Measurements from ENCODE around the gene ERC1. TPM values are rescaled to one million over a fixed set of nuclear protein-coding genes. Genes with fewer than 3 reads are reported as not detected.

The ERC1 gene
- total RNA-seq, 5 donors from 2014 or later (not counting 1 experiment from before 2014, with no cell fraction given): 41.8 to 68.0 (median 46.5) TPM

DNA sequence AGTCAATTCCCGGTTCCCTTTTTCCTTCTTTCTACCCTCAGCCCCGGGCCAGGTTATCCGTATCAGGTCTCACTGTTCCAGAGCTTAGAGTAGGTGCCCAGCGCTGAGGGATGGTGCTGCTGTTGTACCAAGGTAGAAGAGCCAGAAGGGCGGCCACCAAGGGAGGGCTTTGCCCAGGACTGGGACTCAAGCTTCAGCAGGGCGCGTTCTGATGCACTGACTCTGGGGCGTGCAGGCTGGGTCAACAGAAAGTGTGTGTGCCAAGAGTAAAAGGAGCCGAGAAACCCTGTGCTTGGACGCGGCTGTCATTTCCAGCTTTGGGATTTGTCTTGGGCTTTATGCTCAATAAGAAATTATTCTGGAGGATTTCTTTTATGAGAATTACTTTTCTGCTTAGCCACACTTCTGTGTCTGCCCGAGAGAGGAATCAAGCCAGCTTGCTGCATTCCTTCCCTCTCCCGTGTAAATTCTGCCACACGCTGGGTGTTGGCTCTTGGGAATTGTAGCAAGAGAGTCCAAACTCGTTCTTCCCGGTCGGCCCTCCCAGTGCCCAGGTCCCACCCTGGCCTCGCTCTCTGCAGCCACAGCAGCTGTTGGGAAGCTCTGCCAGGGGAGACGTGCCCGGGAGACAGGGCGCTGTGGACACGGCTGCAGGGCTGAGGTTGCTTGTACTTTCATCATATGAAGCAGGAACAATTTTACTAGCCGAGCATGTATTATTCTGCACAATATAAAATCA lies 505.3 kb downstream of the ERC1 start:
- CTCF ChIA-PET: interaction anchor here in 1 of 2 donors (0.6 kb wide), 1 partner anchor 107 kb away, joined by 3 read pairs; no protein-coding TSS in a partner anchor

DNA sequence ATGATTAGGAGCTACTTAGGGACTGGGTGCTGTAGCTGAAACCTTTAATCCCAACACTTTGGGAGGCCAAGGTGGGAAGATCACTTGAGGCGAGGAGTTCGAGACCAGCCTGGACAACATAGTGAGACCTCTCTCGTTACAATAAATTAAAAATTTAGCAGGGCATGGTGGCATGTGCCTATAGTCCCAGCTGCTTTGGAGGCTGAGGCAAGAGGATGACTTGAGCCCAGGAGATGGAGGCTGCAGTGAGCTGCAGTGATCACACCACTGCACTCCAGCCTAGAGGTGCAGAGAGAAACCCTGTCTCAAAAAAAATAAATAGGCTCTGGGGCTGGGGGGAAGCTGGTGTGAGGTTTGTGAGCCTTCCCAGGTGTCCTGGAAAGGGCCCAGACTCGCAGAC lies 506.1 kb downstream of the ERC1 start:
- Histone ChIP-seq H3K4me3 (ENCODE audit: control insufficient read depth in 1 of 2, extremely low read depth in 1 of 2, low read length in 1 of 2) (no peak overlapping the region), H3K27ac (ENCODE audit: low read length) (no peak overlapping the region), H3K4me1 (ENCODE audit: control insufficient read depth in 1 of 2, extremely low read depth in 1 of 2, insufficient read depth in 2 of 2, low read length in 2 of 2) (no peaks in the 10 kb centered on the region), H3K27me3 (replicated peaks in 1 of 2; ENCODE audit: control insufficient read depth in 2 of 2, extremely low read depth in 1 of 2, insufficient read depth in 2 of 2, low read length in 1 of 2) (peaks cover 0 to 20% of the 10 kb centered on the region in 2 experiments), H3K9me3 (no peaks in the 10 kb centered on the region), H3K36me3 (ENCODE audit: control insufficient read depth in 2 of 2, extremely low read depth in 1 of 2, insufficient read depth in 1 of 2, low read length in 1 of 2) (no peaks in the 10 kb centered on the region)
- DNase-seq (no peak), ATAC-seq (replicated peaks in 1 of 4) (no peak)
- POLR2A ChIA-PET: no interaction called here
- H3K9me3 Mint-ChIP-seq: no peaks in the 10 kb centered on the region
- peaks cover 10% of the 10 kb centered on the region for H3K36me3 Mint-ChIP-seq
- WGBS (ENCODE audit: insufficient coverage): 96% methylated on average over 3 of the region's 4 CpGs
- H3K4me3 Mint-ChIP-seq: no peak overlapping the region
- no peak overlapping the region for H3K27ac Mint-ChIP-seq
- H3K4me1 Mint-ChIP-seq: no peaks in the 10 kb centered on the region
- peaks cover 0 to 2% of the 10 kb centered on the region in 2 donors for H3K27me3 Mint-ChIP-seq
- CTCF ChIA-PET: no interaction called here

More for the DNA sequence above, 505.3 kb downstream of the ERC1 start:
- Mint-ChIP-seq H3K27me3 (peaks cover 0 to 2% of the 10 kb centered on the region in 2 donors), H3K36me3 (peaks cover 14% of the 10 kb centered on the region), H3K4me1 (no peaks in the 10 kb centered on the region), H3K9me3 (no peaks in the 10 kb centered on the region), H3K4me3 (no peak overlapping the region), H3K27ac (no peak overlapping the region)
- H3K36me3 ChIP-seq (ENCODE audit: control insufficient read depth in 2 of 2, extremely low read depth in 1 of 2, insufficient read depth in 1 of 2, low read length in 1 of 2): peaks cover 0 to under 1% of the 10 kb centered on the region in 2 donors
- H3K4me3 ChIP-seq (ENCODE audit: control insufficient read depth in 1 of 2, extremely low read depth in 1 of 2, low read length in 1 of 2): no peak overlapping the region
- no peak overlapping the region for H3K27ac ChIP-seq (ENCODE audit: low read length)
- no peaks in the 10 kb centered on the region for H3K9me3 ChIP-seq
- 91% methylated on average over 9 of the region's 23 CpGs for WGBS (ENCODE audit: insufficient coverage)
- no peak for ATAC-seq (replicated peaks in 1 of 4)
- no peaks in the 10 kb centered on the region for H3K4me1 ChIP-seq (ENCODE audit: control insufficient read depth in 1 of 2, extremely low read depth in 1 of 2, insufficient read depth in 2 of 2, low read length in 2 of 2)
- POLR2A ChIA-PET: interaction anchor here in 1 of 2 donors (0.6 kb wide), 1 partner anchor 321 kb away, joined by 3 read pairs; no protein-coding TSS in a partner anchor
- peaks cover 0 to 11% of the 10 kb centered on the region in 2 experiments for H3K27me3 ChIP-seq (replicated peaks in 1 of 2; ENCODE audit: control insufficient read depth in 2 of 2, extremely low read depth in 1 of 2, insufficient read depth in 2 of 2, low read length in 1 of 2)
- DNase-seq: no peak

DNA sequence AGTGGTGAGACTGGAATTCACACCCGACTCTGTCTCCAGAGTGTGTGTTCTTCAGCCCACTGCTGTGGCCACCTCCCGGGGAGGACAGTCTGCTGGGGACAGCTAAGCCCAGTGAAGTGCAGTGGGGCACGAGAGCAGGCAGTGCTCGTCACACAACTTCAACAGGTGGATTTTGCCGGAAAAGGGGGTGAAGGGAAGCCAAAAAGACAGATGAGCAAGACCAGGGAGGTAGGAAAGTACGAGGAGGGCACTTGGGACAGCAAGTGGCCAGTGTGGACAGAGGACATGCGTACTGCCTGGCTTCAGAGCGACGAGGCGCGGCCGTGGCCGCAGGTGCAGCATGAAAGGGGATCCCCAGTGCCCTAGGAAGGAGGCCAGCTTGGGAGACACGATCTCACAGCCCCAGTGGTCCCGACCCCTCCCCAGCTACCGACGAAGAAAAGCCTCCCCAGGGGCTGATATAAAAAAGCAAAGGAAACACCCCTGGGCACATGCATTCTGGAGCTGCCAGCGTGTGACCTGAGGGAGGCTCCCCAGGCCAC lies 507.2 kb downstream of the ERC1 start:
- Mint-ChIP-seq H3K4me1 (peaks cover 2 to 5% (median 2%) of the 10 kb centered on the region in 3 donors), H3K36me3 (peaks cover 4% of the 10 kb centered on the region), H3K4me3 (no peak overlapping the region), H3K9me3 (no peaks in the 10 kb centered on the region), H3K27ac (peak overlapping the region in 1 of 2 donors; percentile 58), H3K27me3 (peaks cover 6 to 13% of the 10 kb centered on the region in 2 donors)
- 75% methylated on average over 13 of the region's 18 CpGs for WGBS (ENCODE audit: insufficient coverage)
- H3K27me3 ChIP-seq (replicated peaks in 1 of 2; ENCODE audit: control insufficient read depth in 2 of 2, extremely low read depth in 1 of 2, insufficient read depth in 2 of 2, low read length in 1 of 2): peaks cover 0 to 28% of the 10 kb centered on the region in 2 experiments
- POLR2A ChIA-PET: no interaction called here
- H3K4me3 ChIP-seq (ENCODE audit: control insufficient read depth in 1 of 2, extremely low read depth in 1 of 2, low read length in 1 of 2): no peak overlapping the region
- no peaks in the 10 kb centered on the region for H3K4me1 ChIP-seq (ENCODE audit: control insufficient read depth in 1 of 2, extremely low read depth in 1 of 2, insufficient read depth in 2 of 2, low read length in 2 of 2)
- H3K27ac ChIP-seq (ENCODE audit: low read length): no peak overlapping the region
- DNase-seq (no peak), ATAC-seq (replicated peaks in 1 of 4) (no peak)
- H3K9me3 ChIP-seq: no peaks in the 10 kb centered on the region
- H3K36me3 ChIP-seq (ENCODE audit: control insufficient read depth in 2 of 2, extremely low read depth in 1 of 2, insufficient read depth in 1 of 2, low read length in 1 of 2): peaks cover 0 to under 1% of the 10 kb centered on the region in 2 donors
- CTCF ChIA-PET: no interaction called here

DNA sequence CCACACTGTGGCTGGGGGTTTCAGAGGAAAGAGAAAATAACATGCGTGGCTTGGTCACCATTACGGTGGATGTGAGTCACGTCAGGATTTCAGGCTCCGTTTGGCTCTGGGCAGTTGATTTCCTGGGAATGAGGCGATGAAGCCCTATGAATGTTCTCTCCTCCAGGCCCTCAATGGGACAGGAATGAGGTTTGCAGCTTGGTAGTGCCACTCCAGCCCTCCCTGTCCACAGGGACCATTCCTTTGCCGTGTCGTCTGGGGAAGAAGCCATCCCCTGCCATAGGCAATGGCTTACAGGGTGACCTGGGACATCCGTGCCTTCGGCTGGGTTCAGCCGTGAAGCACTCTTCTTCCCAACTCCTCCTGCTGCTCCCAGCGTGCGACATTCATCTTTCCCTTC lies 508.3 kb downstream of the ERC1 start:
- no peak for DNase-seq
- Histone ChIP-seq H3K9me3 (no peaks in the 10 kb centered on the region), H3K27ac (ENCODE audit: low read length) (no peak overlapping the region), H3K27me3 (replicated peaks in 1 of 2; ENCODE audit: control insufficient read depth in 2 of 2, extremely low read depth in 1 of 2, insufficient read depth in 2 of 2, low read length in 1 of 2) (peaks cover 0 to 36% of the 10 kb centered on the region in 2 experiments), H3K4me3 (ENCODE audit: control insufficient read depth in 1 of 2, extremely low read depth in 1 of 2, low read length in 1 of 2) (no peak overlapping the region), H3K36me3 (ENCODE audit: control insufficient read depth in 2 of 2, extremely low read depth in 1 of 2, insufficient read depth in 1 of 2, low read length in 1 of 2) (peaks cover 0 to 3% of the 10 kb centered on the region in 2 donors), H3K4me1 (ENCODE audit: control insufficient read depth in 1 of 2, extremely low read depth in 1 of 2, insufficient read depth in 2 of 2, low read length in 2 of 2) (peaks cover 0 to 7% of the 10 kb centered on the region in 2 experiments)
- no peak for ATAC-seq (replicated peaks in 1 of 4)
- Mint-ChIP-seq H3K36me3 (no peaks in the 10 kb centered on the region), H3K4me3 (no peak overlapping the region), H3K27ac (no peak overlapping the region), H3K9me3 (no peaks in the 10 kb centered on the region), H3K27me3 (peaks cover 13 to 21% of the 10 kb centered on the region in 2 donors), H3K4me1 (peaks cover 7 to 9% (median 9%) of the 10 kb centered on the region in 3 donors)
- ChIA-PET CTCF (no interaction called here), POLR2A (no interaction called here)
- 87% methylated on average over 10 of the region's 12 CpGs for WGBS (ENCODE audit: insufficient coverage)

DNA sequence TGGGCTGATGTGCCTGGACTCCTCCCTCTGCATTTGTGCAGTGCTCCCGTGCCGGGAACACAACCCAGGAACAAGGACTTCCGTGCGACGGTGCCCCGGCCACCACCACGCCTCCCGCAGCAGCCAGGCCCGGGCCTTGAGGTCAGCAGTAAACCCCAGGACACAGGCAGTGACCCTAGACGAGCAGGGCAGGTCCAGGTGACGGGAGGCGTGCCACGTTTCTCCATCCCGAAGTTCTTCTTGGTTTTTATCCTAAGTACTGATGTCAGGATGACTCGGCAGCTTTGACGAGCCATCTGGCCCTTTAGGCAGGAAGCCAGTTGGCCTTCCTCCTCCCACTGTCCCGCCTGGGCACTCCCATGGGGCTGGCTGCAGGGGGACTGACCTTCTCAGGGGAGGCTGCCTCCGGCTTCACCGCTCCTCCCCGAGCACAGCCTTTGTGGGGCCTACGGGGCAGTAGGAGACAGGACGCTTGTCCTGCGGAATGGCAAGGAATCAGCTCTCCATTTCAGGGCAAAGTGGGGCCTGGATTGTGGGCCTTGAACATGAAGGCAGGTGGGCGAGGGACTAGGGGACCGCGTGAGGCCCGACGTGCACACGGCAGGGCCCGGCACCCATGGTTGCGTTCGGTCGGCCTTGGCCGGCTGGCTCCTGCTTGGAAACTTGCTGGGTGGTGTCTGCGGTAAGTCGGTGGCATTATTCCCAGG lies 509.2 kb downstream of the ERC1 start:
- peaks cover 18 to 30% of the 10 kb centered on the region in 2 donors for H3K27me3 Mint-ChIP-seq
- no peaks in the 10 kb centered on the region for H3K36me3 Mint-ChIP-seq
- H3K36me3 ChIP-seq (ENCODE audit: control insufficient read depth in 2 of 2, extremely low read depth in 1 of 2, insufficient read depth in 1 of 2, low read length in 1 of 2): peaks cover 0 to 3% of the 10 kb centered on the region in 2 donors
- no peak overlapping the region for H3K4me3 ChIP-seq (ENCODE audit: control insufficient read depth in 1 of 2, extremely low read depth in 1 of 2, low read length in 1 of 2)
- peaks cover 12 to 16% (median 16%) of the 10 kb centered on the region in 3 donors for H3K4me1 Mint-ChIP-seq
- ATAC-seq (replicated peaks in 1 of 4) (no peak), DNase-seq (no peak)
- H3K9me3 Mint-ChIP-seq: no peaks in the 10 kb centered on the region
- H3K27me3 ChIP-seq (replicated peaks in 1 of 2; ENCODE audit: control insufficient read depth in 2 of 2, extremely low read depth in 1 of 2, insufficient read depth in 2 of 2, low read length in 1 of 2): peaks cover 0 to 43% of the 10 kb centered on the region in 2 experiments
- H3K27ac ChIP-seq (ENCODE audit: low read length): no peak overlapping the region
- CTCF ChIA-PET: no interaction called here
- no peaks in the 10 kb centered on the region for H3K9me3 ChIP-seq
- no peak overlapping the region for H3K27ac Mint-ChIP-seq
- 90% methylated on average over 36 of the region's 36 CpGs for WGBS (ENCODE audit: insufficient coverage)
- POLR2A ChIA-PET: no interaction called here
- no peak overlapping the region for H3K4me3 Mint-ChIP-seq
- peaks cover 0 to 13% of the 10 kb centered on the region in 2 experiments for H3K4me1 ChIP-seq (ENCODE audit: control insufficient read depth in 1 of 2, extremely low read depth in 1 of 2, insufficient read depth in 2 of 2, low read length in 2 of 2)

DNA sequence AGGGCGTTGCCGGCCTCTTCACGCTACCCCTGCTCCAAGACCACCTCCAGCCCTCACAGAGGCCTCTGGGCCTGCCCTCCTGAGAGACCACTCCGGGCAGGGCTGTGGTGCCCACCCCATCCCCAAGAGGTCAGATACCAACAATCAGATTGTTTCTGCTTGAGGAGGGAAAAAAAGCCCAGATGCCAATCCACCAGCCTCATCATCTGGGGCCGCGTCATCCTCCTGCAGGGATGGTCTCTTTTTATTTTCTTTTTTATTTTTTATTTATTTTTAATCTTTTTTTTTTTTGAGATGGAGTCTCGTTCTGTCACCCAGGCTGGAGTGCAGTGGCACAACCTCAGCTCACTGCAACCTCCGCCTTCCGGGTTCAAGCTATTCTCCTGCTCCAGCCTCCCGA lies 510.0 kb downstream of the ERC1 start:
- Histone ChIP-seq H3K9me3 (no peaks in the 10 kb centered on the region), H3K27me3 (replicated peaks in 1 of 2; ENCODE audit: control insufficient read depth in 2 of 2, extremely low read depth in 1 of 2, insufficient read depth in 2 of 2, low read length in 1 of 2) (peaks cover 0 to 48% of the 10 kb centered on the region in 2 experiments), H3K4me1 (ENCODE audit: control insufficient read depth in 1 of 2, extremely low read depth in 1 of 2, insufficient read depth in 2 of 2, low read length in 2 of 2) (peaks cover 0 to 13% of the 10 kb centered on the region in 2 experiments), H3K4me3 (ENCODE audit: control insufficient read depth in 1 of 2, extremely low read depth in 1 of 2, low read length in 1 of 2) (no peak overlapping the region), H3K27ac (ENCODE audit: low read length) (no peak overlapping the region), H3K36me3 (ENCODE audit: control insufficient read depth in 2 of 2, extremely low read depth in 1 of 2, insufficient read depth in 1 of 2, low read length in 1 of 2) (peaks cover 0 to 3% of the 10 kb centered on the region in 2 donors)
- ChIA-PET POLR2A (no interaction called here), CTCF (no interaction called here)
- Mint-ChIP-seq H3K4me3 (no peak overlapping the region), H3K27ac (no peak overlapping the region), H3K36me3 (no peaks in the 10 kb centered on the region), H3K9me3 (no peaks in the 10 kb centered on the region), H3K4me1 (peaks cover 12 to 18% (median 16%) of the 10 kb centered on the region in 3 donors), H3K27me3 (peaks cover 18 to 33% of the 10 kb centered on the region in 2 donors)
- no peak for DNase-seq
- ATAC-seq (replicated peaks in 1 of 4): no peak
- 88% methylated on average over 6 of the region's 10 CpGs for WGBS (ENCODE audit: insufficient coverage)

All from T-cell (primary cell).